Left lobe of liver (tissue), 2 donors: Measurements from ENCODE around the gene TTLL10. TPM values are rescaled to one million over a fixed set of nuclear protein-coding genes. Genes with fewer than 3 reads are reported as not detected.

Experiments
- ATAC-seq: fragments of 200-7000 bp; cut with Tn5 transposase; one replicate; pipeline ENCODE4 v1.9.1; 2020; ENCODE audit warnings: mild to moderate bottlenecking, moderate library complexity
- DNase-seq: peaks from one replicate; pipeline ENCODE4 v3.0.0-alpha.2; 2020; ENCODE audit warnings: low spot score
- total RNA-seq: library from RNA; stranded (reverse); gene quantifications from one replicate; pipeline ENCODE4 v1.2.1, GENCODE V29; 2021
- donor health status: DM: no; HTN: no; CAD: no; lungs with moderate emphysema.
- donor health status: DM: no; HTN: yes; CAD: no.

TTLL10 gene
- total RNA-seq, 1 donor from 2014 or later = not detected

- DNase-seq (no peak), ATAC-seq (no peak)
Measured at GRCh38 chr1:1242461-1243265, 69.0 kb downstream of the TTLL10 start.

- no peak for ATAC-seq
Measured at GRCh38 chr1:1243266-1243660, 69.6 kb downstream of the TTLL10 start.

GRCh38 chr1:1243807-1244191, 70.1 kb downstream of the TTLL10 start:
- DNase-seq = no peak

More at GRCh38 chr1:1243266-1243660, 69.6 kb downstream of the TTLL10 start:
- DNase-seq = no peak

GRCh38 chr1:1244192-1244811, 70.6 kb downstream of the TTLL10 start:
- no peak for DNase-seq
- no peak for ATAC-seq

More at GRCh38 chr1:1243807-1244191, 70.1 kb downstream of the TTLL10 start:
- no peak for ATAC-seq

GRCh38 chr1:1245178-1245816, 71.6 kb downstream of the TTLL10 start:
- no peak for DNase-seq
- ATAC-seq = no peak

- no peak for DNase-seq
- ATAC-seq = peak; percentile 10
Measured at GRCh38 chr1:1245817-1246576, 72.3 kb downstream of the TTLL10 start.

- peak; percentile 31 for ATAC-seq
- no peak for DNase-seq
Measured at GRCh38 chr1:1246577-1247340, 73.1 kb downstream of the TTLL10 start, which contains the start of gene C1QTNF12. Gene C1QTNF12, minus strand, starts transcription at chr1:1246722. Its CDS starts 32 bp downstream, at chr1:1246690.

- no peak for DNase-seq
- ATAC-seq = peak; percentile 13
Measured at GRCh38 chr1:1247341-1247913, 73.7 kb downstream of the TTLL10 start.

Other genes starting within 250 kb of the TTLL10 start
- 4.9 TPM for gene SAMD11, start 250.0 kb upstream of the TTLL10 start, total RNA-seq
- 32.5 TPM for gene NOC2L, start 214.6 kb upstream of the TTLL10 start, total RNA-seq
- 7.3 TPM for gene KLHL17, start 213.3 kb upstream of the TTLL10 start, total RNA-seq
- gene PLEKHN1, start 207.4 kb upstream of the TTLL10 start, total RNA-seq = 0.28 TPM
- gene PERM1, start 191.8 kb upstream of the TTLL10 start, total RNA-seq = 0.83 TPM
- 3.9 TPM for gene HES4, start 173.8 kb upstream of the TTLL10 start, total RNA-seq
- gene ISG15, start 160.4 kb upstream of the TTLL10 start, total RNA-seq = 26.3 TPM
- 39.3 TPM for gene AGRN, start 153.8 kb upstream of the TTLL10 start, total RNA-seq
- not detected for gene RNF223, start 99.6 kb upstream of the TTLL10 start, total RNA-seq
- 8.4 TPM for gene C1orf159, start 57.8 kb upstream of the TTLL10 start, total RNA-seq
- gene TNFRSF18, start 32.7 kb downstream of the TTLL10 start, total RNA-seq = not detected
- gene TNFRSF4, start 40.3 kb downstream of the TTLL10 start, total RNA-seq = 0.38 TPM
- 166 TPM for gene SDF4, start 58.1 kb downstream of the TTLL10 start, total RNA-seq
- 9.3 TPM for gene B3GALT6, start 58.4 kb downstream of the TTLL10 start, total RNA-seq
- gene C1QTNF12, start 72.8 kb downstream of the TTLL10 start, total RNA-seq = 3.5 TPM
- gene UBE2J2, start 100.0 kb downstream of the TTLL10 start, total RNA-seq = 27.6 TPM
- gene SCNN1D, start 106.6 kb downstream of the TTLL10 start, total RNA-seq = 5.7 TPM
- gene ACAP3, start 134.1 kb downstream of the TTLL10 start, total RNA-seq = 31.9 TPM
- gene PUSL1, start 134.7 kb downstream of the TTLL10 start, total RNA-seq = 8.4 TPM
- gene INTS11, start 150.8 kb downstream of the TTLL10 start, total RNA-seq = 42.4 TPM
- gene CPTP, start 150.9 kb downstream of the TTLL10 start, total RNA-seq = 40.0 TPM
- gene TAS1R3, start 157.4 kb downstream of the TTLL10 start, total RNA-seq = 0.30 TPM
- gene DVL1, start 175.5 kb downstream of the TTLL10 start, total RNA-seq = 50.4 TPM
- 4.5 TPM for gene MXRA8, start 184.7 kb downstream of the TTLL10 start, total RNA-seq
- 130 TPM for gene AURKAIP1, start 201.3 kb downstream of the TTLL10 start, total RNA-seq
- gene CCNL2, start 225.5 kb downstream of the TTLL10 start, total RNA-seq = 127 TPM
- 52.9 TPM for gene MRPL20, start 233.4 kb downstream of the TTLL10 start, total RNA-seq
- 1.0 TPM for gene ANKRD65, start 247.4 kb downstream of the TTLL10 start, total RNA-seq